Transverse colon (tissue), 3 donors: Measurements from ENCODE around the gene GRIPAP1.

Source experiments
- CTCF ChIP-seq, 5 experiments: fragments of 200-600 bp in 3 of 5; fragments of 450-650 bp in 2 of 5; sonication (generic) in 3 of 5; IDR thresholded peaks; 1 replicate in 2 of 5; 2 replicates in 3 of 5; pipeline ENCODE4 v1.5.1; 2016 to 2017; ENCODE audit warnings: antibody characterized with exemption in 5 of 5, inconsistent platforms in 3 of 5, mild to moderate bottlenecking in 2 of 5, moderate library complexity in 1 of 5
- POLR2A ChIP-seq: fragments of 450-650 bp; IDR thresholded peaks from one replicate; pipeline ENCODE4 v1.6.1; 2016; ENCODE audit warnings: antibody characterized with exemption, mild to moderate bottlenecking, moderate library complexity

DNA sequence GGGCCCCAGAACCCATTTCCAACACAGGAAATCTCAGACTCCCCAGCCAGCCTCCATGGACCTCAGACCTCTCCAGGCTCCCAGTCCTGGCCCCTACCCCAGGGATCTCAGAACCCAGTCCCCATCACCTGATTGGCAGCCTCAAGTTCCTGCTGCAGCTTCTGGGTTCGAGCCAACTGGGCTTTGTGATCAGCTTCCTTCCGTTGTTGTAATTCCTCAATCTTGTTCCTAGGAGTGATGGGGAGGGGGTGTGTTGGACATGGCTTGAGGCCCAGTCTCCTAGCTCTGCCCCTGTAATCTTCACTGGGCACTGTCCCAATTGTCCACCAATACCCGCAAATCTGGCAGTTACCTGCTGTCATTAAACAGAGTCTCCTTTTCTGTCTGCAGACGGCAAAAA is 12.6 kb downstream of the GRIPAP1 start:
- no peak for TF ChIP-seq CTCF (IDR thresholded peaks at IDR 0.05)
- TF ChIP-seq POLR2A: no peak
